Measurements from ENCODE around the gene NFIB.

NFIB gene

GRCh38 chr9:14314929-14315874 is 1.3 kb upstream of the NFIB start:
- TF ChIP-seq CTCF (conservative IDR thresholded peaks at IDR 0.05; ENCODE audit: low read length) = no peak
- H3K4me3 ChIP-seq (ENCODE audit: low read length) = peak overlapping the region; percentile 41
- DNase-seq (ENCODE audit: low read depth) = no peak

- peak; percentile 32 for DNase-seq (ENCODE audit: low read depth)
- peak overlapping the region; percentile 41 for H3K4me3 ChIP-seq (ENCODE audit: low read length)
Measured at GRCh38 chr9:14314424-14314928, 535 bp upstream of the NFIB start.

GRCh38 chr9:14313378-14313940 is 482 bp downstream of the NFIB start:
- DNase-seq (ENCODE audit: low read depth) = peak; percentile 11
- no peak for TF ChIP-seq CTCF (conservative IDR thresholded peaks at IDR 0.05; ENCODE audit: low read length)
- peak overlapping the region; percentile 50 for H3K4me3 ChIP-seq (ENCODE audit: low read length)

More at GRCh38 chr9:14314424-14314928, 535 bp upstream of the NFIB start:
- no peak for TF ChIP-seq CTCF (conservative IDR thresholded peaks at IDR 0.05; ENCODE audit: low read length)

GRCh38 chr9:14312719-14313377 is 1.1 kb downstream of the NFIB start:
- no peak for DNase-seq (ENCODE audit: low read depth)
- peak overlapping the region; percentile 50 for H3K4me3 ChIP-seq (ENCODE audit: low read length)
- TF ChIP-seq CTCF (conservative IDR thresholded peaks at IDR 0.05; ENCODE audit: low read length) = no peak

GRCh38 chr9:14311956-14312685 is 1.8 kb downstream of the NFIB start:
- no peak for TF ChIP-seq CTCF (conservative IDR thresholded peaks at IDR 0.05; ENCODE audit: low read length)
- no peak for DNase-seq (ENCODE audit: low read depth)
- no peak overlapping the region for H3K4me3 ChIP-seq (ENCODE audit: low read length)

GRCh38 chr9:14311171-14311949 is 2.6 kb downstream of the NFIB start:
- DNase-seq (ENCODE audit: low read depth) = no peak
- no peak for TF ChIP-seq CTCF (conservative IDR thresholded peaks at IDR 0.05; ENCODE audit: low read length)
- no peak overlapping the region for H3K4me3 ChIP-seq (ENCODE audit: low read length)
